DOHH2 (cell line): Measurements from ENCODE around the gene KRTAP2-1.
"Not testable (repeated sequence)": the region's sequence is repeated elsewhere in the genome, so short reads cannot be mapped to it uniquely, and the experiment has no call there.

ENCODE experiments used
- CTCF ChIP-seq: fragments of 200-600 bp; sonication (generic); IDR thresholded peaks from one replicate; pipeline ENCODE4 v1.5.1; 2014; ENCODE audit warnings: antibody characterized with exemption, mild to moderate bottlenecking, low read depth, low read length; ENCODE audit not compliant: poor library complexity, severe bottlenecking
- EZH2phosphoT487 ChIP-seq: fragments of 200-600 bp; sonication (generic); IDR thresholded peaks from 2 replicates; pipeline ENCODE4 v1.6.1; 2017; ENCODE audit warnings: borderline replicate concordance, mild to moderate bottlenecking, antibody characterized with exemption, low read length, moderate library complexity, mixed read lengths

DNA sequence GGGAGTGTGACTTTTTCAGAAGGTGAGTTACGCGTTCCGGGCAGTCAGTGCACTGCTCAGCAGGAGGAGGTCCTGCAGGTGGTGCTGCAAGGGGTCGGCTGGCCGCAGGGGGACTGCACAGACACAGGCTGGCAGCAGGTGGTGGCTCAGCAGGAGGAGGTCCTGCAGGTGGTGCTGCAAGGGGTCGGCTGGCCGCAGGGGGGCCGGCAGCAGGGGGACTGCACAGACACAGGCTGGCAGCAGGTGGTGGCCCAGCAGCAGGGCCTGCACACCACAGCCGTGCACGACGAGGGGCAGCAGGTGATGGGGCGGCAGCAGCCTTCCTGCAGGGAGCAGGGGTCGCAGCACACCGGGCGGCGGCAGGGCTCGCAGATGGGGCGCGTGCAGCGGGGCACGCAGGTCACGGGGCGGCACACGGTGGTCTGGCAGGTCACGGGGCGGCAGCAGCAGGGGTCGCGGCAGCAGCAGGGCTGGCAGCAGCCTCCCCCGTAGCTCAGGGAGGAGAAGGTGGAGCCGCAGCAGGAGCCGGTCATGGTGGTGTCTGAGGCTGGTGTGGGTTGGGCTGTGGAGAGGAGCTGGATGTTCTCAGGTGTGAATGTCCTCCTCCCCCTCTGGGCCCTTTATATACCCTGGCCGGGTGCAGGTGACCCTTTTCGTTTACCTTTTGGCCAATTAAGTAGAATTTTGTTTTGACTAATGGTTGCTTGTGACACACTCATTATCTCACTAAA lies at the start of gene KRTAP2-1:
- TF ChIP-seq CTCF, EZH2phosphoT487: not testable (repeated sequence)
